NCI-H345 treated with DMSO at 0.1 percent for 48 hours (cell line): ENCODE measurements around the gene CENPU.
"Not testable (repeated sequence)": the region's sequence is repeated elsewhere in the genome, so short reads cannot be mapped to it uniquely, and the experiment has no call there.

Experiments used
- DNase-seq: peaks from one replicate; lab custom pipeline; 2025; ENCODE audit not compliant: unreplicated experiment; lab: John Stamatoyannopoulos, UW

CENPU gene

DNA sequence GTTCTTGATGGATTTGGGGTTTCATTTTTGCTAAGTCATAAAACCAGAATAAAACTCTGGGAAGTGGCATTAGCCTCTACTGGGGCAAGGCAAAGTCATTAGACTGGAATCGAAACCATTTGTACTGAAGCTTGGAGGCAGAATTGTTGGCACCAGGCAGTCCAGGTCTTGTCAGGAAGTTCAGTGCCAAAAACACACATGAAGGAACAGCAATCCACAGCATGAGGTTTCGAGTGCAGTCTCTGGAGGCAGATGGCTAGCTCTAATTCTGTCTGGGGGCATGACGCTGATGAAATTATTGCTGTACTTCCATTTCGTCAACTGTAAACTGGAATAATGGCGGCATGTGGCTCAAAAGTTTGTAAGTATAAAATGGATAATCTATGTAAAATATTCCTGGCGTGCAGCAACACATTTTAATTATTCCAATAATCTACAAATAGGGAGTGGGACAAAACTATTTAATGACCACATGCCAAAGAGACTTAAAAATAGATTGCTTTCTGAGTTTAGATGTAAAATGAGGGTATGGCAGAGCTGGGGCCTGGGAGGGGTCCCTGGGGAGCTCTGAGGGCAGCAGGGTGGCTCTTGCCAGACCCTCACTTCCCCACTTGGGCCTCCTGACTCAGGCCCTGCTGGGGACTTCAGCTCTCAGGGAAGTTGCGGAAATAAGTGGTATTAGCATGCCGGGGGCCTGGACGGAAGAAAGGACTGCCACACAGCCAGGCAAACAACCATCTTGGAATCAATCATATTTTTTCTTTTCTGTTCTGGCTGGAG lies 18.8 kb upstream of the CENPU start:
- no peak for DNase-seq

DNA sequence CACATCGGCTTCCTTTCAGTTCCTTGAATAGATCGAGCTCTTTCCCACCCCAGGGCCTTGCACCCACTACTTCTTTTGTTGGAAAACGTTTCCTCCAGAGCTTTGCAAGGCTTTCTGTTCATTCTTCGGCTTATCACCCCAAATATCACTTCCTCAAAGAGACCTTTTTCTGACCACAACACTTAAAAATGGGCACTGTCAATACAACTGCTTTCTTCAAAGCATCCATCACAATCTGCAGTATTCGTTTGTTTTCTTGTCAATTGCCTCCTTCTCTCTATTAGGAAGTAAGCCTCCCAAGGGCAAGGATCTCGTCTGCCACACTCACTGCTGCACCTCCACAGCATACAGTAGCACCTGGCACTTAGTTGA lies 17.7 kb upstream of the CENPU start:
- no peak for DNase-seq

DNA sequence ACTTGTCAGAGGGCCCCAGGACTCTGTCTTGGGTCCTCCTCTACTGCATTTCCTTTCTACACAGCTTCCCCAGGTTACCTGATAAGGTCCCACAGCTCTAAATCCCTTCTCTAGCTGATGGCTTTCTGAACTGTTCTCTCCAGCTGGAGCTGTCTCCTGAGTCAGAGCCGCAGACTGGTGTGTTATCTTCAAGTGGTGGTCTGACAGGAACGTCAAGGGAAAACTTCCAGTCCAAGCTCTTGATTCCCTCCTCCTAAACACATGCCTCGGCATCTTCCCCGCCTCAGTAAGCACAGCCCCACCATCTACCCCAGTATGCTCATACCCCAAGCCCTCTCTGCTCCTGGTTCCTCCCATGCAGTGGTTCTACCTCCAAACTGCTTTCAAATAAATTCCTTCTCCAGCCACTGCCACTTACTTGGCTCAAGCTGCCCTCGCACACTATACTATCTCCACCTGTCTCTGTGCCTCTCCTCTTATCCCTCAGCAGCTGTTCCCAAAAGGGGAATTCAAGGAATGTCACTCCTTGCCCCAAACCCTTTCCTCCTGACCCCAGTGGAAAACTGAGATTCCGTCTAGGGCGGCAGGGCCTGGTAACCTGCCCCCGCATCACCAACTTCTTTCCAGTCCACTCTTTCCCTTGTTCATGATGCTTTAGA lies 17.2 kb upstream of the CENPU start:
- no peak for DNase-seq

DNA sequence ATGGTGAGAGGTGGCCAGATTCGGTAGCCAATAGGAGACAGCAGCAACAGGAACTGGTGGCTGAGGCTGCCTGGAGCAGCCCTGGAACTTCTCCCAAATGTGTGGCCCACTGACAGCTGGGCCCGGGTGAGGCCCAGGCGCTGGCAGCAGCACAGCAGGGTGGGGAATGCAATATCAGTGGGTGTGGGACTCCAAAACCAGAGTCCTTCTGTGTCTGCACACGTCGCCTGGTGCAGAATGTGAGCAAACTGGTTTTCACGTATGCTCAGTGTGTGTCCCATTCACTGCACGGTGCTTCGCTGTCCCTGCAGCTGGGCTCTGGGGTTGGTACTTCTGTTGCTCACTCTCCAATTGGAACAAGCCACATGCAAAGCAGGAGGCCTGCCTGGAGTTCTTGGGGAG lies 14.4 kb upstream of the CENPU start:
- DNase-seq, result no peak

DNA sequence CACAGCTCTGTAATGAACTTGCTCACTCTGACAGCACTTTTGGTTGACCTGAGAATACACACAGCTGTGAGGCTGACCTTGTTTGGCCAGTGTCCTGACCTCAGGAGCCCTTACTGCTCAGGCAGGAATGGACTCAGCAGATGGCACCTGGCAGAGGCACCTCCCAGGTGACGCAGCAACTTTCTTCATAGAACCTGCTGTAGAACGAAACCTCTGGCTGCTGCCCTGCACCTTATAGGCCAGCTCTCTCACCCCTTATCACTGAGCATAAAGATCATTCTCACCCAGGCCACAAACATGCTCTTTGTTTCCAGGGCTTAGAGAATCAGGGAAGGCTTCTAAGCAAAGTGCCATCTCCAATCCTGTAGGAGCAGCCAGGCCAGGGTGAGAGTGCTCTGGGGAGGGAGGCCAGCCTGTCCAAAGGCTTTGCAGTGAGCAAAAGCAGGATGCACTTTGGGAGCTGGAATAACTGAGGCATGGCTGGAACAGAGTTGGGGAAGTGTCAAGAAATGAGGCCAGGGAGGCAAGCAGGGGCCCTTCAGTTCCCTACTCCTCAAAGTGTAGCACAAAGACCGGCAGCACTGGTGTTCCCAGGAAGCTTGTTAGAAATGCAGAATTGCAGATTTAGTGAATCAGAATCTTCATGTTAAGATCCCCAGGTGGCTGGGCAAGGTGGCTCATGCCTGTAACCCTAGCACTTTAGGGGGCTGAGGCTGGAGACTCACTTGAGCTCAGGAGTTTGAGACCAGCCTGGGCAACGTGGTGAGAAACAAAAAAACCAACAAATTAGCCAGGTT lies 13.3 kb upstream of the CENPU start:
- no peak for DNase-seq

DNA sequence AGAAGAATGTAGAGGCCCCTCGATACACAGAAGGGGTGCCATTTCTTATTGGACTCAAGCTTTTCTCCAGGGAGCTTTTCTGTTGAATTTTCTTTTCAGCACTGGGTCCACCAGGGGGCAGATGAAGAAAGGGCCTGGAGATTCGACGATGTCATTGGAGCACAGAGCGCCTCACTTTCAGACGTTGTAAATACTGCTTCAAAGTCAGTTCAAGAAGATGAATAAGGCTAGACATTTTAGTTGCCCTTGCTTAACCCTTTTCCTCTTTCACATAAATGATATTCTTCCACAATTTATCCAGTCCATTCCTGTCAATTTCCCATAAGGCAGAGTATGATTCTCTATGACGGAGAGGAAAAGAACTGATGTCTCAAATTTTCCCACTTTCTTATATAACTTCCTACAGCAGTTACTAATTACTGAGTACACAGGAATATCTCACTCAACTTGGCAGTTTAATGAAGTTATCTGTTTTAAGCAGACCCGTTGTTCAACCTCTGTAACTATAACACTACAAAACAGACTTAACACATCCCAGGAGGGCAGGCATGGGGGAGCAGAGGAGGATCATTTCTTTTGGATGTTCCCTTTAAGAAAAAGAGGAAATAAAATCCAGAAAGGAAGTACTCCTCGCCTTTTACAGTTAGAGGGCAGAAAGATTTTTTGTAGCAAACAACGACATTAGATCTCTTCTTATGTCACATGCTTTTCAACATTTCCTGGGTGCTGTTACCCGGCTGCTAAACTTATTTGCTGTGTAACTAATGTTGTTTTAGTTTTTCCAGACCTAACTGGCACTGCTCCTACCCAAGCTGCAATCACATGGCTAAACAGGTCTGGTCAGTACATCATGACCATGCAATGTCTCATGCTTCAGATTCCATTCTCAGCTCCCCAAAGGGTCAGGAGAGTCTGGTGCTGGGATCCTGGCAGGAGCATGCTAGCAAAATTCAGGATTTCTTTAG lies 12.2 kb upstream of the CENPU start:
- DNase-seq, result peak; percentile 15

DNA sequence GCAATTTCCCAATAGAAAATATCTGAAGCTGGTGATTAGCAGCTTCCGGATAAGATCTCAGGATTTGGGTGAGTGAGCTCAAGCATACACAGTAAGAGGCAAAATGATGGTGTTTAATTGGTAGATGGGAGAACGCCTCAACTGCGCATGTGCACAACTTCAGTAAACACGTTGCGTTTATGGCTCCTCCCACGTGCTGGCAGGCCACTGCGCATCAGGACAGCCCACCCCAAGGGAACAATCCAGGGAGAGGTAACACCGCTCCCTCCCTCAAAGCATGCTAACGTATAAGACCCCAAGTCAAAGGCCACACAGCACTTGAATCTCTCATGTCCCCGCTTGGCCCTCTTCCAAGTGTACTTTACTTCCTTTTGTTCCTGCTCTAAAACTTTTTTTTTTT lies 10.3 kb upstream of the CENPU start:
- no peak for DNase-seq

DNA sequence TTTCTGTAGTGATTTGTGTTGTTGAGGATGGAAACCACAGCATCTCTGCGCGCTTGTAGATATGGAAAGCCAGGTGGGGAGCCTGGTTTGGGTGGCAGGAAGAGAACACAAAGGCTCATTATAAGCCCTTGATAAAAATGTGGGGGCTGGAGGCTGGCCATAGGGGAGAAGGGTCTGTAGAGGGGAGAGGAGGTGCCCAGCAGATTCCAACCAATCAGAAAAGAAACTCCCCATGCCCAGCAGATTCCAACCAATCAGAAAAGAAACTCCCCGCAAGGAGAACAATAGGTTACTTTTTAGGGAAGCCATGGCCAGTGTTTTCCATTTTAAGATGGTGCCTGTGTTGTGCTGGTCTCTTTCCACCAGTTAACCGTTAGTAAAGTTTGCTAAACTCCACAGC lies 9.8 kb upstream of the CENPU start:
- DNase-seq, result no peak

DNA sequence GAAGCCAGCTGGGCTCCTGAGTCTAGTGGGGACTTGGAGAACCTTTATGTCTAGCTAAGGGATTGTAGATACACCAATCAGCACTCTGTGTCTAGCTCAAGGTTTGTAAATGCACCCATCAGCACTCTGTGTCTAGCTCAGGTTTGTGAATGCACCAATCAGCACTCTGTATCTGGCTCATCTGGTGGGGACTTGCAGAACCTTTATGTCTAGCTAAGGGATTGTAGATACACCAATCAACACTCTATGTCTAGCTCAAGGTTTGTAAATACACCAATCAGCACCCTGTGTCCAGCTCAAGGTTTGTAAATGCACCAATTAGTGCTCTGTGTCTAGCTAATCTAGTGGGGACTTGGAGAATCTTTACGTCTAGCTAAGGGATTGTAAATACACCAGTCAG lies 7.8 kb upstream of the CENPU start:
- not testable (repeated sequence) for DNase-seq

DNA sequence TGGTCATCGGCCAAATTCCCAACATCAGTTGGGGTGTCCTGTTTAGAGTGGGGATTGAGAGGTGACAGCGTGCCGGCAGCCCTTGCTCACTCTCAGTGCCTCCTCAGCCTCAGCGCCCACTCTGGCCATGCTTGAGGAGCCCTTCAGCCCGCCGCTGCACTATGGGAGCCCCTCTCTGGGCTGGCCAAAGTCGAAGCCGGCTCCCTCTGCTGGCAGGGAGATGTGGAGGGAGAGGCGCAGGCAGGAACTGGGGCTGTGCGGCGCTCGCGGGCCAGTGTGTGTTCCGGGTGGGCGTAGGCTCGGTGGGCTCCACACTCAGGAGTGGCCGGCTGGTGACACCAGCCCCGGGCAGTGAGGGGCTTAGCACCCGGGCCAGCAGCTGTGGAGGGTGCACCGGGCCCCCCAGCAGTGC lies 7.1 kb upstream of the CENPU start:
- no peak for DNase-seq

DNA sequence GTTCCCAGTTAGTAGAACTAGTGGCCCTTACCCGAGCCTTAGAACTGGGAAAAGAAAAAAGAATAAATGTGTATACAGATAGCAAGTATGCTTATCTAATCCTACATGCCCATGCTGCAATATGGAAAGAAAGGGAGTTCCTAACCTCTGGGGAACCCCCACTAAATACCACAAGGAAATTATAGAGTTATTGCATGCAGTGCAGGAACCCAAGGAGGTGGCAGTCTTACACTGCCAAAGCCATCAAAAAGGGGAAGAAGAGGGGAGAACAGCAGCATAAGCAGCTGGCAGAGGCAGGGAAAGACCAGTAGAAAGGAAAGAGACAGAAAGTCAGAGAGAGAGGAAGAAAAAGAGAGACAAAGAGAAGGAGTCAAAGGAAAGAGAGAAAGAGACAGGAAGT lies 5.7 kb upstream of the CENPU start:
- DNase-seq, result not testable (repeated sequence)

DNA sequence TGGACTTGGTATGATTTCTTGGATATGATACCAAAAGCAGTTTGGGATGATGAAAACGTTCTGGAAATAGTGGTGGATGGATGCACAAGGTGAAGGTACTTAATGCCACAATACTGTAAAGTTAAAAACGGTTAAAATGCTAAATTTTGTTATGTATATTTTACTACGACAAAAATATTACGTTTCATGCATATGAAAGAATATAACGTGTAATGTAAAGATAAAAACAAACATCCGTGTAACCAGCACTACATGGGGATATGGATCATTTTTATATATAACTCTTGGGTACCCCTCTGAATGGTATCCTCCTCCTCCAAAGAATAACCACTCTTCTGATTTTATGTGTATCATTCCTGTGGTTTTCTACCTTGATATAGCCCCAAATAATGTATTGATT lies 862 bp upstream of the CENPU start:
- peak; percentile 8 for DNase-seq

DNA sequence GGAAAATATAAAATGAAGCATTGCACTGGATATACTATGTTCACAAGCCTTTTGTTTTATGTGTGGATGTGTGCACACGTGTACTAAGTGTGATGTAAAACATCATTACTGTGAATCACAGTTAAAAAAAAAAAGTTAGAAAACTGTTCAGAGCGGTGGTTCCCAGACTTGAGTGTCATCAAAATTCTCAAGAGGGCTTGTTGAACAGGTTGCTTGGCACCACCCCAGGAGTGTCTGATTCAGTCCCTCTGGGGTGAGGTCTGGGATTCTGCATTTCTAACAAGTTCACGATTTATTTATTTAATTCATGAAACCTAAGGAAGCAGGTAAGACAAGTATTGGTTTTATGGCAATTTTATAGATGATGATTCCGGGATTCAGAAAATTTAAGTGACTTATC lies 1.8 kb downstream of the CENPU start:
- no peak for DNase-seq

DNA sequence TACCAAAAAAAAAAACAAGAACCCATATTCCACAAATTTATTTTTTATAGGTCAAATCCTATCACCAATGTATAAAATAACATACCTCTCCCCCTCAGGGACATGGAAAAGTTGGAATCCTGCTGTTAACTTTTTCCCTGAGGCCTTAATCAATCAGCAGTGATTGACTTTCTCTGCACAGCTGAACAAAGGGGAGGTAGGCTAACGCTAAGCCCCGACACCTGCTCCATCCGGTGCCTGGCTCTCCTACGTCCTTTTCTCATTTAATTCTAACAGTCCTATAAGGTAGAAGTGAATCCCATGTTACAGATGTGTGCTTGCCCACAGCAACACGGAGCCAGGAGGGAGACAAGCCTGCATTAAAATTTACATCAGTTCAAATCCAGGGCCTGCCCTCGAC lies 2.8 kb downstream of the CENPU start:
- no peak for DNase-seq

DNA sequence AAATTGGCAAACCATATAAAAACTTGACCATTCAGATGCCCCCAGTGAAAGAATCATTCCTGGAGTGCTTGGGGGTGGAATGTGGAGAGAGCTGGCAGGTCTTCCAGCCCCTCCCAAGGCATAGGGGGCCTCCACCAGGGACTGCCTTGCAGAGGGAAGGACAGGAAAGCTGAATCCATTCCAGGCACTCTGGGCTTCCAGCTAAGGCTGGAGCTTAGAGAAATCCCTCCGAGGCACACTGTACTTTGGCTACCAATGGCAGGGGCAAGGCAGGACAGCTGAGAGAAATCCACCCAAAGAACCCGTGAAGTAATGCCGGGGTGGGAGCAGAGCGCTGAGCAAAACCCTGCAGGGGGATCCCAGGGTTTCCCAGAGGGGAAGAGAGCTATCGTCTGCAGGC lies 4.0 kb downstream of the CENPU start:
- DNase-seq, result no peak

DNA sequence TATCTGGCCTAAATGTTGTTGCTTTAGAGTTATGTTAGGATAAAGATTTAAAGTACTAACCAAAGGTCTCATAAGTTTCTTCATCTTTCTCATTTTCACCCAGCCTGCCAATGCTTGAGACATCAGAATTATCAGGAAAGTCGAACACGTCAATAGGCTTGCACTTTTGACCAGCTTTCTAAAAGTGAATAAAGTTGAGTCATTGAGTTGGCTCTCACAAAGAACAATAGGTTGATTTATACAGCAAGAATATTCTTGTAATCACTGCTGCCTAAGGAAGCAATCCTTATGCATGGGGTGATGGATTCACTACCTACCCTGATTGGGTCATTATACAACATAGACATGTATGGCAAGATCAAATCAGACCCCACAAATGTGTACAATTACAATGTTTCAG lies 5.0 kb downstream of the CENPU start:
- no peak for DNase-seq

DNA sequence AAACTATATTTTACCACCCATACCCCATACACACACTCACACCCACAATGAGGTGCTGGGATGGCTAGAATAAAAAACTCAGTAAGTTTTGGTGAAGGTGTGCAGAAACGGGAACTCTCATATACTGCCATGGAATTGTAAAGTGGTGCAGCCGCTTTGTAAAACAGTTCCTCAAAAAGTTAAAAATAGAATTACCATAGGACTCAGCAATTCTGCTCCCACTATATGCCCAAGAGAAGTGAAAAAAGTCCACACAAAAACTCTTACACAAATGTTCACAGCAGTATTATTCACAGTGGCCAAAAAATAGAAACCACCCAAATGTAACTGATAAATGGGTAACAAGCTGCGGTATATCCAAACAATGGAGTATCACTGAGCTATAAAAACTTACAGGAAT lies 6.5 kb downstream of the CENPU start:
- no peak for DNase-seq

DNA sequence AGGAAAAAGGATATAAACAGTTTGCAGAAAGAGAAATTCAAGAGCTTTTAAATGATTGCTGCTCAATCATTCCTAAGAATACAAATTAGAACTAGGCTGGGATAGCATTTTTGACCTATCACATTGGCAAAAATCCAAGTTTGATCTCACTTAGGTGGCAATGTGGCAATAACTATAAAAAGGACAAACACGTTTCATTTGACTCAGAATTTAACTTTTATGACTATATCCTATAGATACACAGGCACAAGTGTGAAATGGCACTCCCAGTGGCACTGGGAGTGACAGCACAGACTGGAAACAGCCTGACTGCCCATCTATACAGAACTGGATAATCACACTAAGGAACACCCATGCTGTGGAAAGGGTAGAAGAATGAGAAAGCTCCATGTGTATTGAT lies 11.1 kb downstream of the CENPU start:
- no peak for DNase-seq

DNA sequence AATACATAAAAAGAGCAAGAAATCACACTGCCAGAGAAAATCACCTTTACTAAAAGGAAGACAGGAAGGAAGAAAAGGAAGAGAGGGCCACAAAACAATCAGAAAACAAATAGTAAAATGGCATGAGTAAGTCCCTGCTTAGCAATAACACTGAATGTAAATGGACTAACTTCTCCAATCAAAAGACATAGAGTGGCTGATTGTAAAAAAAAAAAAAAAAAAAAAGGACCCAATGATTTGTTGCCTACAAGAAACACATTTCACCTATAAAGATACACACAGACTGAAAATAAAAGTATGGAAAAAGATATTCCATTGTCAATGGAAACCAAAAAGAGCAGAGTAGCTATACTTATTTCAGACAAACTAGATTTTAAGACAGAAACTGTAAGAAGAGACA lies 12.6 kb downstream of the CENPU start:
- DNase-seq, result no peak

DNA sequence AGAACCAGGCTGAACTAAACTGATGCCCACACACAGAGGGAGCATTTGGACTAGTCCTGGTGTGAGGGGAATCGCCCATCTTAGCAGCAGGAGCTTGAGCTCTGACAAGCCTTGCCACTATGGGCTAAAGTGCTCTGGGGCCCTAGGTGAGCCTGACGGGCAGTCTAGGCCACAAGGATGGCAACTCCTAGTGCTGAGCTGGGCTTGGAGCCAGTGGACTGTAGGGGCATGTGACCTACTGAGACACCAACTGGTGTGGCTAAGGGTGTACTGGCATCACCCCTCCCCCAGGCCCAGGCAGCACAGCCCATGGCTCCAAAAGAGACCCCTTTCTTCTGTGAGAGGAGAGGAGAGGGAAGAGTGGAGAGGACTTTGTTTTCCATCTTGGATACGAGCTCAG lies 14.5 kb downstream of the CENPU start:
- DNase-seq, result no peak

DNA sequence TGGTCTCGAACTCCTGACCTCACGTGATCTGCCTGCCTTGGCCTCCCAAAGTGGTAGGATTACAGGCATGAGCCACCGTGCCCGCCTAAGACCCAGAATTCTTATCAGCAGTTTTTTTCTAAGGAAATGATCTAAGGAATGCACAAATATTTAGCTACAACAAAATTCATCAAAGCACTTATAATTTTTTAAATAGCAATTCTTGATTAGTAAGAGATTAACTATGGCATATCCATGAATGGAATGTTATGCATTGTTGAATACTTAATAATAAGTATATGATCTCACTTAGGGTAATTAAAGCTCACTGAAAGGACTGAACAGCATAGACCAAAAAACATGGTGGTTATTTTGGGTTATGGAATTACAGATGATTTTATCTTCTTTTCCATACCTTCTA lies 18.4 kb downstream of the CENPU start:
- no peak for DNase-seq
